Activated T-cell treated with anti-CD3 and anti-CD28 coated beads for 4 hours (primary cell): ENCODE results near the gene SDF2L1.
"Not testable (repeated sequence)": the region's sequence is repeated elsewhere in the genome, so short reads cannot be mapped to it uniquely, and the experiment has no call there.

Experiments
- DNase-seq: peaks from one replicate; pipeline ENCODE4 v3.0.0-alpha.2; 2020

The SDF2L1 gene

GRCh38 chr22:21688706-21689381 is 46.7 kb downstream of the SDF2L1 start:
- DNase-seq, result no peak

- DNase-seq, result no peak
Observed at GRCh38 chr22:21690401-21690801, 48.3 kb downstream of the SDF2L1 start.

DNA sequence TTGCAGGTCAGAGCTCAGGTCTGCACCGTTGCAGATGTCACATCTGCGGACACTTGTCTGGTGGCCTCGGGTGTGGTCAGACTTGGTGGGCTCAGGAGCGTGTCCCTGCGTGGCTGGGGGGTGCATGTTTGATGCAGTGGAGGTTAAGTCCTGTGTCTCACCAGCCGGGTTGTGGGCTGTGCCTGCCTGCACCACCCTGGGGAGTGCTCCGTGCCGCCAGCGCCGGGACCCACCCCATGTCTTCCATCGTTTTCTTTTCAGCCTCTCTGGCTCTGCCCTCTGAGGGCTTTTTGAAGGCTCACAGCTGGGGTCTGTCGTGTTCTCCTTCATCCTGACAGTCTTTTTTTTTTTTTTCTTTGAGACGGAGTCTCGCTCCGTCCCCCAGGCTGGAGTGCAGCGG is 49.7 kb downstream of the SDF2L1 start:
- no peak for DNase-seq

- not testable (repeated sequence) for DNase-seq
Observed at GRCh38 chr22:21692856-21693255, 50.8 kb downstream of the SDF2L1 start.

- DNase-seq, result no peak
Observed at GRCh38 chr22:21693333-21693998, 51.4 kb downstream of the SDF2L1 start.
